Measurements from ENCODE around the gene DNAJC30.

- TF ChIP-seq CTCF (IDR thresholded peaks at IDR 0.05; ENCODE audit: low read depth, low read length, poor library complexity, severe bottlenecking) (no peak), EZH2phosphoT487 (IDR thresholded peaks at IDR 0.05; ENCODE audit: borderline replicate concordance, low read length) (no peak)
These were observed 20.0 kb upstream of the DNAJC30 start for GRCh38 chr7:73703225-73703624.

All from DOHH2 (cell line).